AG08395 (cell line): ENCODE data around the gene DNASE1.

Source experiments
- DNase-seq: peaks from one replicate; pipeline ENCODE4 v3.0.0; 2012; ENCODE audit warnings: mixed read lengths, low spot score

Gene DNASE1

GRCh38 chr16:3698941-3699340, 44.5 kb downstream of the DNASE1 start:
- DNase-seq: no peak

GRCh38 chr16:3701531-3701930, 47.0 kb downstream of the DNASE1 start:
- DNase-seq: no peak

DNA sequence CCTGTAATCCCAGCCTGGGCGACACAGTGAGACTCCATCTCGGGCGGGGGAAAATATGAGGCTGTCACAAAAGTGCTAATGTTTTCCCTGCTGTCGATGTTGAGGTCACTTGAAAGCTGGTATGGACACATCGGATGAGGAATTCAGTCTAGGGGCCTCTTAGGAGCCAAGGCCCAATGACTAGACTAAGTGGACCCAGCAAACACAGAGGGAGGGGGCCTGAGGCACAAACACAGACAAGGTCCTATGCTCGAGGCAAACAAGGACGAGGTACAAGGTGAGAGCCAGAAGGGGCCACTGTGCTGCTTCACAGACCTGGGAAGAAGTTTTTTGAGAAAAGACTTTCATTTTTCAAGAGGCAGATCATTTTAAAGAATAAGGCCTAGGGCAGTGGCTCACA, 47.6 kb downstream of the DNASE1 start:
- DNase-seq: no peak

DNA sequence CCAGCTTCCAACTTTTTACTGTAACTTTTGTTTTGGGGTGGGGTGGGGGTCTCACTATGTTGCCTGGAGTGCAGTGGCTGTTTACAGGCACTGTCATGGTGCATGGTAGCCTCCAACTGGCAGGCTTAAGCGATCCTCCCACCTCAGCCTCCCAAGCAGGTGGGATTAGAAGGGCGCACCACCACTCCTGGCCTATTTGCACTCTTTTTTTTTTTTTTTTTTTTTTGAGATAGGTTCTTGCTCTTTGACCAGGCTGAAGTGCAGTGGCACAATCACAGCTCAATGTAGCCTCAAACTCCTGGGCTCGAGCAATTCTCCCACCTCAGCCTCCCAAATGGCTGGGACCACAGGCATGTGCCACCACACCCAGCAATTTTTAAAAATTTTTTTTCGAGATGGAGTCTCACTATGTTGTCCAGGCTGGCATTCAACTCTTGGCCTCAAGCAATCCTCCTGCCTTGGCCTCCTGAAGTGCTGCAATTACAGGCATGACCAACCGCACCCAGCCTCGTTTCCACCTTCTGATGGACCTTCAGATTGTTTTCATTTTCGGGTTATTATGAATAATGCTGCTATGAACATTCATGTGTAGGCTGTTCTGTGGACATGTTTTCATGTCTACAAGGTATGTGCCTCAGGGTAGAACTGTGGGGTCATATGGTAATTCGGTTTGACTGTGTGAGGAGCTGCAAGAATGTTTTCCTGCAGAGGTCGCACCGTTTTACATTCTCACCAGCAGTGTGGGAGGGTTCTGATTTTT, 51.9 kb downstream of the DNASE1 start:
- DNase-seq: no peak
